DMS114 treated with DMSO at 0.1 percent for 48 hours (cell line): ENCODE data around the gene IPO11.
"Not testable (repeated sequence)": the region's sequence is repeated elsewhere in the genome, so short reads cannot be mapped to it uniquely, and the experiment has no call there.

ENCODE experiments used
- DNase-seq: peaks from one replicate; lab custom pipeline; 2025; ENCODE audit not compliant: unreplicated experiment; lab: John Stamatoyannopoulos, UW

Gene IPO11

GRCh38 chr5:62642468-62642867 lies 229.9 kb downstream of the IPO11 start:
- no peak for DNase-seq

GRCh38 chr5:62643556-62644451 lies 231.2 kb downstream of the IPO11 start:
- DNase-seq = no peak

- DNase-seq = no peak
These were observed 232.7 kb downstream of the IPO11 start for GRCh38 chr5:62645223-62645622.

- DNase-seq = no peak
These were observed 234.7 kb downstream of the IPO11 start for GRCh38 chr5:62647241-62647640.

- no peak for DNase-seq
These were observed 236.5 kb downstream of the IPO11 start for GRCh38 chr5:62649025-62649424.

GRCh38 chr5:62649476-62650113 lies 237.0 kb downstream of the IPO11 start:
- no peak for DNase-seq

- no peak for DNase-seq
These were observed 237.6 kb downstream of the IPO11 start for GRCh38 chr5:62650197-62650596.

GRCh38 chr5:62652225-62652624 lies 239.7 kb downstream of the IPO11 start:
- no peak for DNase-seq

- DNase-seq = no peak
These were observed 240.7 kb downstream of the IPO11 start for GRCh38 chr5:62653001-62653863.

GRCh38 chr5:62653864-62654575 lies 241.5 kb downstream of the IPO11 start:
- no peak for DNase-seq

GRCh38 chr5:62657772-62658171 lies 245.2 kb downstream of the IPO11 start:
- DNase-seq = not testable (repeated sequence)

- DNase-seq = no peak
These were observed 248.6 kb downstream of the IPO11 start for GRCh38 chr5:62661126-62661525.

GRCh38 chr5:62662521-62662920 lies 250.0 kb downstream of the IPO11 start:
- no peak for DNase-seq

GRCh38 chr5:62671479-62671878 lies 258.9 kb downstream of the IPO11 start:
- DNase-seq = no peak

GRCh38 chr5:62676596-62676995 lies 264.0 kb downstream of the IPO11 start:
- DNase-seq = not testable (repeated sequence)
